Chondrocyte (in vitro differentiated cells): ENCODE data around the gene SLC9A3. TPM values are rescaled to one million over a fixed set of nuclear protein-coding genes. Genes with fewer than 3 reads are reported as not detected.

ENCODE experiments used
- DNase-seq: peaks from one replicate; pipeline ENCODE4 v3.0.0; 2021; ENCODE audit warnings: mixed read lengths, low spot score
- H3K27ac Mint-ChIP-seq: one replicate; pipeline ENCODE4 v1.8.0; 2021; ENCODE audit warnings: mild to moderate bottlenecking, moderate library complexity, mixed read lengths; ENCODE audit not compliant: unreplicated experiment
- H3K27me3 Mint-ChIP-seq: 2 replicates; pipeline ENCODE4 v1.8.0; 2021; ENCODE audit warnings: low read depth, mixed read lengths
- H3K36me3 Mint-ChIP-seq: 2 replicates; pipeline ENCODE4 v1.8.0; 2021; ENCODE audit warnings: low read depth, mixed read lengths
- H3K4me1 Mint-ChIP-seq: 2 replicates; pipeline ENCODE4 v1.8.0; 2021; ENCODE audit warnings: low read depth, mild to moderate bottlenecking, mixed read lengths
- H3K4me3 Mint-ChIP-seq: one replicate; pipeline ENCODE4 v1.8.0; 2021; ENCODE audit warnings: mild to moderate bottlenecking, moderate library complexity, mixed read lengths; ENCODE audit not compliant: unreplicated experiment
- H3K9me3 Mint-ChIP-seq: 2 replicates; pipeline ENCODE4 v1.8.0; 2021; ENCODE audit warnings: low read depth, mixed read lengths
- CTCF ChIP-seq: fragments of 200-600 bp; sonication (generic); IDR thresholded peaks from 2 replicates; pipeline ENCODE4 v1.5.0; 2021; ENCODE audit warnings: antibody characterized with exemption, mild to moderate bottlenecking, moderate library complexity
- total RNA-seq: library from RNA; stranded (reverse); gene quantifications from 3 replicates; pipeline ENCODE4 v1.2.1, GENCODE V29; 2021

The SLC9A3 gene
- total RNA-seq, 1 donor from 2014 or later, result 0.95 TPM

GRCh38 chr5:540906-541538 is 16.8 kb upstream of the SLC9A3 start:
- peaks cover 2% of the 10 kb centered on the region for H3K36me3 Mint-ChIP-seq
- H3K4me1 Mint-ChIP-seq, result no peaks in the 10 kb centered on the region
- no peaks in the 10 kb centered on the region for H3K9me3 Mint-ChIP-seq
- H3K4me3 Mint-ChIP-seq, result no peak overlapping the region
- H3K27ac Mint-ChIP-seq, result no peak overlapping the region
- DNase-seq, result peak; percentile 92
- no peak for TF ChIP-seq CTCF
- peaks cover 18% of the 10 kb centered on the region for H3K27me3 Mint-ChIP-seq

- Mint-ChIP-seq H3K27ac (no peak overlapping the region), H3K36me3 (peaks cover 2% of the 10 kb centered on the region), H3K27me3 (peaks cover 18% of the 10 kb centered on the region), H3K4me3 (no peak overlapping the region), H3K9me3 (no peaks in the 10 kb centered on the region), H3K4me1 (no peaks in the 10 kb centered on the region)
- DNase-seq, result peak; percentile 68
- no peak for TF ChIP-seq CTCF
Measured at GRCh38 chr5:540071-540905, 16.0 kb upstream of the SLC9A3 start.

- Mint-ChIP-seq H3K9me3 (no peaks in the 10 kb centered on the region), H3K27ac (no peak overlapping the region), H3K27me3 (peaks cover 18% of the 10 kb centered on the region), H3K4me1 (no peaks in the 10 kb centered on the region), H3K4me3 (no peak overlapping the region), H3K36me3 (peaks cover 2% of the 10 kb centered on the region)
- TF ChIP-seq CTCF, result no peak
- peak; percentile 74 for DNase-seq
Measured at GRCh38 chr5:539469-540070, 15.3 kb upstream of the SLC9A3 start.

GRCh38 chr5:538801-539468 is 14.7 kb upstream of the SLC9A3 start:
- no peak overlapping the region for H3K4me3 Mint-ChIP-seq
- TF ChIP-seq CTCF, result no peak
- H3K27ac Mint-ChIP-seq, result no peak overlapping the region
- no peaks in the 10 kb centered on the region for H3K4me1 Mint-ChIP-seq
- peaks cover 20% of the 10 kb centered on the region for H3K27me3 Mint-ChIP-seq
- H3K36me3 Mint-ChIP-seq, result peaks cover 2% of the 10 kb centered on the region
- peak; percentile 84 for DNase-seq
- no peaks in the 10 kb centered on the region for H3K9me3 Mint-ChIP-seq

GRCh38 chr5:538271-538771 is 14.1 kb upstream of the SLC9A3 start:
- peaks cover 24% of the 10 kb centered on the region for H3K27me3 Mint-ChIP-seq
- no peaks in the 10 kb centered on the region for H3K9me3 Mint-ChIP-seq
- DNase-seq, result peak; percentile 89
- peaks cover 2% of the 10 kb centered on the region for H3K36me3 Mint-ChIP-seq
- no peak overlapping the region for H3K27ac Mint-ChIP-seq
- no peaks in the 10 kb centered on the region for H3K4me1 Mint-ChIP-seq
- H3K4me3 Mint-ChIP-seq, result no peak overlapping the region
- TF ChIP-seq CTCF, result no peak
